ENCODE data around the gene NCR2.
"Not testable (repeated sequence)": the region's sequence is repeated elsewhere in the genome, so short reads cannot be mapped to it uniquely, and the experiment has no call there.

NCR2 gene, protein sequence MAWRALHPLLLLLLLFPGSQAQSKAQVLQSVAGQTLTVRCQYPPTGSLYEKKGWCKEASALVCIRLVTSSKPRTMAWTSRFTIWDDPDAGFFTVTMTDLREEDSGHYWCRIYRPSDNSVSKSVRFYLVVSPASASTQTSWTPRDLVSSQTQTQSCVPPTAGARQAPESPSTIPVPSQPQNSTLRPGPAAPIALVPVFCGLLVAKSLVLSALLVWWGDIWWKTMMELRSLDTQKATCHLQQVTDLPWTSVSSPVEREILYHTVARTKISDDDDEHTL

GRCh38 chr6:41335296-41335695 lies at the start of gene NCR2:
Gene NCR2 (plus strand): TSS chr6:41335608. CDS start chr6:41335877, 269 bp downstream.
- no peaks in the 10 kb centered on the region for H3K27me3 ChIP-seq (ENCODE audit: control insufficient read depth in 1 of 2, insufficient read depth in 2 of 2, low read length in 2 of 2)
- no peak within 1 kb of the TSS for H3K9ac ChIP-seq (ENCODE audit: low read depth in 1 of 2, low read length in 2 of 2)
- no peak within 1 kb of the TSS for H3K4me3 ChIP-seq (ENCODE audit: low read depth in 1 of 2, low read length in 2 of 2)
- H3K4me1 ChIP-seq (ENCODE audit: control insufficient read depth in 1 of 2, insufficient read depth in 2 of 2, low read length in 2 of 2), result peaks cover 0 to 7% of the 10 kb centered on the region in 2 donors
- H3K36me3 ChIP-seq (ENCODE audit: control insufficient read depth in 1 of 2, insufficient read depth in 2 of 2, low read length in 2 of 2), result no peaks in the 10 kb centered on the region
- no peaks in the 10 kb centered on the region for H3K9me3 ChIP-seq (ENCODE audit: control insufficient read depth in 1 of 2, low read length in 2 of 2)
- H3K27ac ChIP-seq (ENCODE audit: low read depth, low read length), result no peak within 1 kb of the TSS

GRCh38 chr6:41286544-41287346 lies 48.7 kb upstream of the NCR2 start, which contains the start of gene TREM1:
Gene TREM1 (minus strand): TSS chr6:41286682. CDS start chr6:41286655, 27 bp downstream.
- Histone ChIP-seq H3K36me3 (ENCODE audit: control insufficient read depth in 1 of 2, insufficient read depth in 2 of 2, low read length in 2 of 2) (no peaks in the 10 kb centered on the region), H3K27me3 (ENCODE audit: control insufficient read depth in 1 of 2, insufficient read depth in 2 of 2, low read length in 2 of 2) (peaks cover 0 to 4% of the 10 kb centered on the region in 2 donors), H3K4me3 (ENCODE audit: low read depth in 1 of 2, low read length in 2 of 2) (no peak within 1 kb of the TSS), H3K4me1 (ENCODE audit: control insufficient read depth in 1 of 2, insufficient read depth in 2 of 2, low read length in 2 of 2) (peaks cover 0 to 3% of the 10 kb centered on the region in 2 donors), H3K9me3 (ENCODE audit: control insufficient read depth in 1 of 2, low read length in 2 of 2) (no peaks in the 10 kb centered on the region), H3K9ac (ENCODE audit: low read depth in 1 of 2, low read length in 2 of 2) (no peak within 1 kb of the TSS), H3K27ac (ENCODE audit: low read depth, low read length) (no peak within 1 kb of the TSS)

DNA sequence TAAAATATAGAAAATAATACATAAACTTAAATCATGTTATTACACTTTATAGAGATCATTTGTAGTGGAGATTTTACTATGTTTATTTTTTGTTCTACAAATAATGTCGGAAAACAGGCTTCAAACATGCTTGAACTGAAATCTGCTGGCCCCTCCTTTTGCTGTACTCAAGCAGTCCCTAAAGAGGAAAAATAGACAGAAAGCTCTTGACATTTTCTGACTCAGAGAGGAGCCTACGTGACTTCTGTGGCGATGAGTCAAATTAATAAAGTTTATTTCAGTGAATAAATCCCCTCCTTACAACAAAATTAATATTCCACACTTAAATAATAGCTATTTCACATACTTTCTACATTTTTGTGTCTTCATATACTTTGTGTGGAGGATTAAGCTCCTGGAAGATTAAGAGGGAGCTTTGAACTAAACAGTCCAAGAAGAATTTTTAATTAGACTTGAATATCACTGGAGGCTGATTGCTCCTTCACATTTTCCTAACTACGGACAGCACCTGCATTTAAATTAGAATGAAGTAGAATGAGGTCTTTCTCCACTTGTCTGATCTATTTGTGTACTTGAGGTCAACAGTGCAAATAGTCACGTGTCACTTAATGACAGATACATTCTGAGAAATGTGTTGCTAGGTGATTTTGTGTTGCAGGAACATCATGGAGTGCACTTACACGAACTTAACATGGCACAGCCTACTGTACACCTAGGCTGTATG lies 47.2 kb upstream of the NCR2 start:
- Histone ChIP-seq H3K36me3 (ENCODE audit: control insufficient read depth in 1 of 2, insufficient read depth in 2 of 2, low read length in 2 of 2) (no peaks in the 10 kb centered on the region), H3K9me3 (ENCODE audit: control insufficient read depth in 1 of 2, low read length in 2 of 2) (no peaks in the 10 kb centered on the region), H3K4me1 (ENCODE audit: control insufficient read depth in 1 of 2, insufficient read depth in 2 of 2, low read length in 2 of 2) (peaks cover 0 to 3% of the 10 kb centered on the region in 2 donors), H3K9ac (ENCODE audit: low read depth in 1 of 2, low read length in 2 of 2) (no peak overlapping the region), H3K4me3 (ENCODE audit: low read depth in 1 of 2, low read length in 2 of 2) (no peak overlapping the region), H3K27ac (ENCODE audit: low read depth, low read length) (no peak overlapping the region), H3K27me3 (ENCODE audit: control insufficient read depth in 1 of 2, insufficient read depth in 2 of 2, low read length in 2 of 2) (peaks cover 0 to 4% of the 10 kb centered on the region in 2 donors)

GRCh38 chr6:41288754-41289129 lies 46.7 kb upstream of the NCR2 start:
- Histone ChIP-seq H3K4me3 (ENCODE audit: low read depth in 1 of 2, low read length in 2 of 2) (no peak overlapping the region), H3K9ac (ENCODE audit: low read depth in 1 of 2, low read length in 2 of 2) (no peak overlapping the region), H3K27me3 (ENCODE audit: control insufficient read depth in 1 of 2, insufficient read depth in 2 of 2, low read length in 2 of 2) (peaks cover 0 to 6% of the 10 kb centered on the region in 2 donors), H3K27ac (ENCODE audit: low read depth, low read length) (no peak overlapping the region), H3K4me1 (ENCODE audit: control insufficient read depth in 1 of 2, insufficient read depth in 2 of 2, low read length in 2 of 2) (peaks cover 0 to 3% of the 10 kb centered on the region in 2 donors), H3K9me3 (ENCODE audit: control insufficient read depth in 1 of 2, low read length in 2 of 2) (no peaks in the 10 kb centered on the region), H3K36me3 (ENCODE audit: control insufficient read depth in 1 of 2, insufficient read depth in 2 of 2, low read length in 2 of 2) (no peaks in the 10 kb centered on the region)

- Histone ChIP-seq H3K4me3 (ENCODE audit: low read depth in 1 of 2, low read length in 2 of 2) (no peak overlapping the region), H3K9ac (ENCODE audit: low read depth in 1 of 2, low read length in 2 of 2) (no peak overlapping the region), H3K9me3 (ENCODE audit: control insufficient read depth in 1 of 2, low read length in 2 of 2) (no peaks in the 10 kb centered on the region), H3K27ac (ENCODE audit: low read depth, low read length) (no peak overlapping the region), H3K27me3 (ENCODE audit: control insufficient read depth in 1 of 2, insufficient read depth in 2 of 2, low read length in 2 of 2) (peaks cover 0 to 8% of the 10 kb centered on the region in 2 donors), H3K4me1 (ENCODE audit: control insufficient read depth in 1 of 2, insufficient read depth in 2 of 2, low read length in 2 of 2) (peaks cover 0 to 3% of the 10 kb centered on the region in 2 donors), H3K36me3 (ENCODE audit: control insufficient read depth in 1 of 2, insufficient read depth in 2 of 2, low read length in 2 of 2) (no peaks in the 10 kb centered on the region)
Observed at GRCh38 chr6:41289815-41290214, 45.6 kb upstream of the NCR2 start.

DNA sequence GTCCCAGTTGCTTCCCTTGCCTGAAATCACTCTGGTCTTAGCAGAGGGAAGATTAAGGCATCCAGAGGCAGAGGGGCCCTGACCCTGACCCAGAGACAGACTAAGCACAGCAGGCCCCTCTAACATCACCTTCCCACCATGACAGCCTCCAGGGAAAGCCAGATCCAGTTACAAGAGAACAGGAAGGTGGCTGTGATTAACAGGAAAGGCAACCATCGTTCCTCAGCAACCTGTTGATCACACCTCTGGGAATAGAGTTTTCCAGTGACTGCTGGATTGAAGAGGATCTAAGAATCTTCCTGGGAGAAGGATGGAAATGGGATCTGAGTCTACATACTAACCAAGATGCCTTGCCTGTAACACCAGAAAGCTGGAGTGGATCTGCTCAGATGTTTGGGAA lies 43.7 kb upstream of the NCR2 start:
- H3K27ac ChIP-seq (ENCODE audit: low read depth, low read length), result no peak overlapping the region
- peaks cover 0 to 3% of the 10 kb centered on the region in 2 donors for H3K4me1 ChIP-seq (ENCODE audit: control insufficient read depth in 1 of 2, insufficient read depth in 2 of 2, low read length in 2 of 2)
- H3K36me3 ChIP-seq (ENCODE audit: control insufficient read depth in 1 of 2, insufficient read depth in 2 of 2, low read length in 2 of 2), result no peaks in the 10 kb centered on the region
- H3K27me3 ChIP-seq (ENCODE audit: control insufficient read depth in 1 of 2, insufficient read depth in 2 of 2, low read length in 2 of 2), result peaks cover 0 to 4% of the 10 kb centered on the region in 2 donors
- no peaks in the 10 kb centered on the region for H3K9me3 ChIP-seq (ENCODE audit: control insufficient read depth in 1 of 2, low read length in 2 of 2)
- no peak overlapping the region for H3K4me3 ChIP-seq (ENCODE audit: low read depth in 1 of 2, low read length in 2 of 2)
- H3K9ac ChIP-seq (ENCODE audit: low read depth in 1 of 2, low read length in 2 of 2), result no peak overlapping the region

DNA sequence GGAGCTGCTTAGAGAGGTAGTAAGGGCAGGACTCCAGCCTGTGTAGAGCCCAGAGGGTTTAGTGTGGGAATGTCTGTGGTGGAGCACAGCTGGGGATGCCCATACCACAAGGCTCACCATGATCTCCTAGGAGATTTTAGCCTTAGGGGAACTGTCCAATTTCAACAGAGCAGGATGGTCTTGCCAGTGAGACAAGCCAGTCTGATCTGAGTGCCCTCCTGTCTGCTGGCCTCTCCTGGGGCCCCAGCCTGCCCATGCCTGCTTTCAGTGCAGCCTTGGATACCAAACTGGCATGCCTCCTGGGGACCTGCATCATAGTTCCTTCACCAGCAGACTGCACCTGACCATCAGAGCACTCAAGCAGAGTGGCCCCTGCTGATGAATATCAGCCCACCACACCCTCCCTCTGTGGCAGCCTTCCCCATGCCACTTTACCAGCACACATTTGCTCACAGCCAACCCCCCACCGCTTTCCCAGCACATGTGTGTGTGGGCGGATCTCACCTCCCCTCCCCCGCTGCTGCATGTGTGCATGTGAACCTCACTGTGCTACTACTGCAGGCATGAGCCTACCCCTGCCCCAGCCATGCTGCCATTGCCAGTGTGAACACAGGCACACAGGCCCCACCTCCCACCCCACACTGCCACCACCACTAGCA lies 41.1 kb upstream of the NCR2 start:
- no peak overlapping the region for H3K9ac ChIP-seq (ENCODE audit: low read depth in 1 of 2, low read length in 2 of 2)
- H3K4me1 ChIP-seq (ENCODE audit: control insufficient read depth in 1 of 2, insufficient read depth in 2 of 2, low read length in 2 of 2), result no peaks in the 10 kb centered on the region
- H3K9me3 ChIP-seq (ENCODE audit: control insufficient read depth in 1 of 2, low read length in 2 of 2), result no peaks in the 10 kb centered on the region
- peaks cover 0 to 4% of the 10 kb centered on the region in 2 donors for H3K27me3 ChIP-seq (ENCODE audit: control insufficient read depth in 1 of 2, insufficient read depth in 2 of 2, low read length in 2 of 2)
- no peak overlapping the region for H3K27ac ChIP-seq (ENCODE audit: low read depth, low read length)
- H3K36me3 ChIP-seq (ENCODE audit: control insufficient read depth in 1 of 2, insufficient read depth in 2 of 2, low read length in 2 of 2), result no peaks in the 10 kb centered on the region
- no peak overlapping the region for H3K4me3 ChIP-seq (ENCODE audit: low read depth in 1 of 2, low read length in 2 of 2)

DNA sequence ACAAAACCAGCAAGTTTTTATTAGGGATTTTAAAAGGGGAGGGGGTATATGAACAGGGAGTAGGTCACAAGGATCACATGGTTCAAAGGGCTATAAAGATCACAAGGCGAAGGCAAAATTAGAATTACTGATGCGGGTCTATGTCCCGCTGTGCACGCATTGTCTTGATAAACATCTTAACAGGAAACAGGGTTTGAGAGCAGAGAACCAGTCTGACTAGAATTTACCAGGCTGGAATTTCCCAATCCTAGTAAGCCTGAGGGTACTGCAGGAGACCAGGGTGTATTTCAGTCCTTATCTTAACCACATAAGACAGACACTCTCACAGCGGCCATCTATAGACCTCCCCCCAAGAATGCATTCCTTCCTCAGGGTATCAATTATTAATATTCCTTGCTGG lies 38.2 kb upstream of the NCR2 start:
- H3K9me3 ChIP-seq (ENCODE audit: control insufficient read depth in 1 of 2, low read length in 2 of 2); H3K4me1 ChIP-seq (ENCODE audit: control insufficient read depth in 1 of 2, insufficient read depth in 2 of 2, low read length in 2 of 2); H3K27ac ChIP-seq (ENCODE audit: low read depth, low read length); H3K36me3 ChIP-seq (ENCODE audit: control insufficient read depth in 1 of 2, insufficient read depth in 2 of 2, low read length in 2 of 2); H3K4me3 ChIP-seq (ENCODE audit: low read depth in 1 of 2, low read length in 2 of 2); H3K9ac ChIP-seq (ENCODE audit: low read depth in 1 of 2, low read length in 2 of 2); H3K27me3 ChIP-seq (ENCODE audit: control insufficient read depth in 1 of 2, insufficient read depth in 2 of 2, low read length in 2 of 2): not testable (repeated sequence)

DNA sequence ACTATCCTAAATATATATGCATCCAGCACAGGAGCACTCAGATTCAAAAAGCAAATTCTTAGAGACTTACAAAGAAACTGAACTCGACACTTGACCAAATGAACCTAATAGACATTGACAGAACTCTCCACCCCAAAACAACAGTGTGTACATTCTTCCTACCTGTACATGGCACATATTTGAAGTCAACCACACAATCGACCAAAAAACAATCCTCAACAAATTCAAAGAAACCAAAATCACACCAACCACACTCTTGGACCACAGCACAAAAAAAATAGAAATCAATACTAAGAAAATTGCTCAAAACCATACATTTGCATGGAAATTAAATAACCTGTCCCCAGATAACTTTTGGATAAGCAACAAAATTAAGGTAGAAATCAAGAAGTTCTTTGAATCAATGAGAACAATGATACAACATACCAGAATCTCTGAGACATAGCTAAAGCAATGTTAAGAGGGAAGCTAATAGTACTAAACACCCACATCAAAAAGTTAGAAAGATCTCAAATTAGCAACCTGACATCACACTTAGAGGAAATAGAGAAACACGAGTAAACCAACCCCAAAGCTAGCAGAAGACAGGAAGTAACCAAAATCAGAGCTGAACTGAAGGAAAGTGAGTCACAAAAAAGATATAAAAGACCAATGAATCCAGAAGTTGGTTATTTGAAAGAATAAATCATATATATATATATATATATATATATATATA lies 36.5 kb upstream of the NCR2 start:
- no peak overlapping the region for H3K4me3 ChIP-seq (ENCODE audit: low read depth in 1 of 2, low read length in 2 of 2)
- no peak overlapping the region for H3K27ac ChIP-seq (ENCODE audit: low read depth, low read length)
- no peaks in the 10 kb centered on the region for H3K4me1 ChIP-seq (ENCODE audit: control insufficient read depth in 1 of 2, insufficient read depth in 2 of 2, low read length in 2 of 2)
- no peaks in the 10 kb centered on the region for H3K27me3 ChIP-seq (ENCODE audit: control insufficient read depth in 1 of 2, insufficient read depth in 2 of 2, low read length in 2 of 2)
- H3K36me3 ChIP-seq (ENCODE audit: control insufficient read depth in 1 of 2, insufficient read depth in 2 of 2, low read length in 2 of 2), result no peaks in the 10 kb centered on the region
- no peaks in the 10 kb centered on the region for H3K9me3 ChIP-seq (ENCODE audit: control insufficient read depth in 1 of 2, low read length in 2 of 2)
- no peak overlapping the region for H3K9ac ChIP-seq (ENCODE audit: low read depth in 1 of 2, low read length in 2 of 2)
